Transverse colon (tissue), 3 donors: ENCODE results near the gene SSH3.

Experiments used
- CTCF ChIP-seq, 5 experiments: fragments of 200-600 bp in 3 of 5; fragments of 450-650 bp in 2 of 5; sonication (generic) in 3 of 5; IDR thresholded peaks; 1 replicate in 2 of 5; 2 replicates in 3 of 5; pipeline ENCODE4 v1.5.1; 2016 to 2017; ENCODE audit warnings: antibody characterized with exemption in 5 of 5, inconsistent platforms in 3 of 5, mild to moderate bottlenecking in 2 of 5, moderate library complexity in 1 of 5
- POLR2A ChIP-seq: fragments of 450-650 bp; IDR thresholded peaks from one replicate; pipeline ENCODE4 v1.6.1; 2016; ENCODE audit warnings: antibody characterized with exemption, mild to moderate bottlenecking, moderate library complexity

- TF ChIP-seq CTCF (IDR thresholded peaks at IDR 0.05) (no peak), POLR2A (no peak)
These were observed 19.8 kb upstream of the SSH3 start for GRCh38 chr11:67283481-67283963.
